ENCODE data around the gene SMARCA2.

SMARCA2 gene

DNA sequence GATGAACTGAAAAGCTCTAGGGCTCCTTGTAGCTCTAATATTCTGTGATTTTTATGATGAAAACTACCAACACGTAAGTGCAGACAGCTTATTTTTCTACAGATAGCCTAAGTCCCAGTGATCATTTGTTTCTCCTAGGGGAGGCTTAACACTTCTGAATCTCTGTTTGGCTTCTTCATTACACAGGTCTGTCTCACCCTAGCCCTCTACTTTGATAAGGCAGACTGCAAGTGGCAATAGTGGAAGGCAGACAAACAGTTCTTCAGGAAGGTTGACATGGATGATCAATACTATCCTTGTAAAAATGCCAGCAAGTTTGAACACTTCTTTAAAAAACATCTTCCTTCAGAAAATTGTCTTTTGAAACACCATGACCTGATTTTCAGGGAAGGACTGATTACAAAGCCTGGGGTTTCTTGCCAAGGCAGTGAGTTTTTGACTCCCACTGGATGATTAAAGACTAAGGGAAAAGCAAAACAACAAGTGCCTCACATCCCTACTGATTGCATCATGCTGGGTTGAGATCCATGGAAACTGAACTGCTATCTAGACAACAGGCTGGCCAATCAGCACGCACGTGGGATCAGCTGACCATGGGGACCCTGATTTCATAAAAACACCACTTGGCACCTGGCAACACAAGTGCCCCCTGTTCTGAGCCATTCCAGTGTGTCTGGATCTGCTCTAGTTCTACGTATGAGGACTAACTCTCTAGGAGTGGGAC, 212.2 kb downstream of the SMARCA2 start:
- DNase-seq: no peak

DNA sequence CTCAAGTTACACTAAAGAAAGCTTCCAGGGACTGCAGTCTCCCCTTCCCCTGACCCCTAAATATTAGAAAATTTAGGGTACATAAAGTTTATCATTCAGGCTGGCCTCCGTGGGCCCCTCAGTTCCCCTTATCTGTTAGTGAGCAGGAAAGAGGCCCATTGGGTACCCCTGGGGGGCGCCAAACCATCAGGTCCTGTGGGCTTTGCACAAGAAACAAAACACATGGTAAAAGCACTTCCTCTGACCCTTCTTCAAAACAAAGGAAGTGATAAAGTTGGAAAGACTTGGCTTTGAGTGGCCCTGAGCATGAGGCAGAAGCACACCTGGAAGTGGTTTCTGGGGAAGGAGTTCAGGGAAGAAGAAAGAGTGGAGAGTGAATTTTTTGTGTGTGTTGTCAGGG, 213.0 kb downstream of the SMARCA2 start:
- peak; percentile 3 for DNase-seq

DNA sequence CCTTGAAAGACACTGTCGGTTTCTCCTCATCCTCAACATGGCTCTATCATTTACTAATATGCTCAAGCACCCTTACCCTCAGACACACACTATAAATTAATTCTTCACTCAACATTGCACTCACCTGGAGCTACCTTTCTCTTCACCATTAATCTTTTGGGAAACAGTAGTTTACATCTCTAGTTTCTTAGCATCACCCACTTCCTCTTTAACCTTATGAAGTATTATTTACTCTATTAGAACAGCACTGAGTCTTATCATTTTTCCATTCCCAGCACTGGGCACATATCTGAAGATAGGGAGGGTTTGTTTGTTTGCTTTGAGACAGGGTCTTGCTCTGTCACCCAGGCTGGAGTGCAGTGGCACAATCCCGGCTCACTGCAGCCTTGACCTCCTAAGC, 213.5 kb downstream of the SMARCA2 start:
- DNase-seq: no peak

DNA sequence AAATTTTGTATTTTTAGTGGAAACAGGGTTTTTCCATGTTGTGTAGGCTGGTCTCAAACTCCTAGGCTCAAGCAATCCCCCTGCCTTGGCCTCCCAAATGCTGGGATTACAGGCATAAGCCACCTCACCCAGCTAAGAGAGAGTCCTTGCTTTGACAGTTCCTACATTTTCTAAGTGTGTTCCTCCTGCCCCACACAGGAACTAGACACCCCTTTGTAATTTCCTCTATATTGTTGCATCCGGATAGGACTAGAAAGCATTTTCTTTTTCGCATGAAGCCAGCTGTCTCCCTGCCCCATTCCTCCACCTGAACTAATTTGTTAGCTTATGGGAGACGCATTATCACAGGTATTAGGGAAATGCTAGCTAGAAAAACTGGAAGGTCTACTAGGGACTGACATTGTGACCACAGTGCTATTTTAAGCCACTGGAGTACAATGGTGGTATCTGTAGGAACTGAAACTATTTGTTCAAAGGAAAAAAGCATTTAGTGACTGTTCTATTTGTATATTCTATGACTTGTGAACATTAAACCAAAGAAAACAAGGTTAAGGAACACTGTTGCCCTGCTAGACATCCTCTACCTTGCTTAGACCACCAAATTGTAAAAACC, 214.1 kb downstream of the SMARCA2 start:
- DNase-seq: no peak

DNA sequence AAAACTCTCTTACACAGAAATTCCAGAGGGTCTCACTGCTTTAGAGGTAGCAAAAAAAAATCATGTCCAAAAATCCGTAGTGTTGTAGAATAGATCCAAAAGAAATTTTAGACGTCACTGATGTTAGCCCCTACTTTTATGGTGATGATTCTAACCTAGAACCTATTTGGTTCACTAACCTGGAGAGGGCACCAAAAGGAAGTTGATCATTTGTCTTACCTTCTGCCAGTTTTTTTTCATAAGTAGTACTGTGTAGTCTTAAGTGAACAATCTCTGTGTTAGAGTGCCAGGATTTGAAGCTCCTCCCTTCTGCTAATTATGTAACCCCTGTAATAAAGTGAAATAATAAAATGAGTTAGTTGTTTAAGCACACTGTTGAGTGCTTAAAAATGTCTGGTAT, 215.2 kb downstream of the SMARCA2 start:
- DNase-seq: no peak

DNA sequence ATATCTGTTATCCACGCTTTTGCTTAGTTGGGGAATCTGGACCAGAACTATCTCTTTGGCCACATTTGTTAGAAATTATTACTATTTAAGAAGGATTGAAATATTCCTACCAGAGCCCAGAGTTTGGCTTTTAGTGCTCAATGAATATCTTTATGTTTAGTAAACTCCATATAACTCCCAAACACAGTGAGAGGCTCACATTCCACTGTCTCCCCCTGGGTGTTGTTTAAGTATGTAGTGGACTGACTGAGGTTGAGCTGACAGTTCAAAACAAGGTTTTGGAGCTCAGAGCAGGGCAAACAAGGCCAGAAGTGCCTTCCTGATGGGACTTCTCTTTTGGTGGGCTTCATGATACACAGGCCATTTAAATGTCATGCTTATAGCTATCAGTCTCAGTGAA, 216.0 kb downstream of the SMARCA2 start:
- no peak for DNase-seq

DNA sequence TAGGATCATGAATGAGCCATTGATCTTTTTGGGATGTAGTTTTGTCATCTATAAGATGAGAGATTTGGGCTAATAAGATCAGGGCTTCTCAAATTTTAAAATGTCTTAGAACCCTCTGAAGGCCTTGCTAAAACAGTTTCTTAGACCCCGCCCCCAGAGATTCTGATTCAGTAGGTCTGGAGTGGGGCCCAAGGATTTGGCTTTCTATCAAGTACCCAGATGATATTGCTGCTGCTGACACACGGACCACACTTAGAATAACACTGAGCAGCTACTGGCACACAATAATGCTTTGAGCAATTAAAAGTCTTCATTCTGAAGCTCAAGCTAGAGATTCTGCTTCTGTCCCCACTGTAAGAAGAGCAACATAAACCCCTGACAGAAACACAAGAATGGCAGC, 216.7 kb downstream of the SMARCA2 start:
- no peak for DNase-seq

DNA sequence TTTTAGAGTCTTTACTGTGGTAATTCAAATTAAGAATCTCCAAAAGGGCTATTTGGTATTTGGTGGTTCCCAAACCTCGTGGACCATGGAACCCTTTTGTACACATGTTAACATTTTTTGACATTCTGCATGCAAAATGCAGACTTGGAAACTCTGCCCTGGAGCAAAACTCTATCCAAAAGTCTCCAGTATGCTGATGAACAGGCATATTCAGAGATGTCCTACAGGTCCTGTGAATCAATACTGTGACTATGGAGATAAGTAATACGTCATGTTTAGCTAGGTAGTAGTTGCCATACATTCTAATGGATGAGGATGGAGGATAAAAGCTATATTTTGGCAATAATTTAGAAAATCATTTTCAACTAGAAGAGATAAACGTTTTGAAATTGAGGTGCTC, 218.1 kb downstream of the SMARCA2 start:
- no peak for DNase-seq

DNA sequence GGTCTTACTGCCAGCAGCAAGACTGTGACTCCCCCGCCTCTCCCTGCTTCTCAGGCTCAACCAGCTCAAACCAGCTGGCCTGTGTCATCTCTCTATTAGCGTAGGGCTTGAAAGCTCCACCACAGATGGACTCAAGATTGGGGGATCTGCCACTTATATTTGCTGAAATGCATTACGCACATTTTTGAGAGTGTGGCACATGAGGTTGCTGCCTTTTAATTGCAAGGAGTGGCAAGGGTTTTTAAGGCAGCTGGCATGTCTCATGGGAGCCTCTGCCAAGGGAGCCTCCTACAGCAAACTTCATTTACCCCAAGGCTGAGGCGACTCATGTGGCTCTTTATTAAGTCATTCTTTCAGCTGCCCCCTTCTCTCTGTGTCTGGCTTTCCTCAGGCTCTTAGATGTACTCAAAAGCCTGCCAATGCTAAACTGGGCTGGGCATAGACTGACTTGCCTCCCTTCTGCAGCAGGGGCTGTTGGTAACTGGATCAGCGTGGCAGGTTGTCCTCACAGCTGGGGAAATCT, 219.3 kb downstream of the SMARCA2 start:
- peak; percentile 29 for DNase-seq

DNA sequence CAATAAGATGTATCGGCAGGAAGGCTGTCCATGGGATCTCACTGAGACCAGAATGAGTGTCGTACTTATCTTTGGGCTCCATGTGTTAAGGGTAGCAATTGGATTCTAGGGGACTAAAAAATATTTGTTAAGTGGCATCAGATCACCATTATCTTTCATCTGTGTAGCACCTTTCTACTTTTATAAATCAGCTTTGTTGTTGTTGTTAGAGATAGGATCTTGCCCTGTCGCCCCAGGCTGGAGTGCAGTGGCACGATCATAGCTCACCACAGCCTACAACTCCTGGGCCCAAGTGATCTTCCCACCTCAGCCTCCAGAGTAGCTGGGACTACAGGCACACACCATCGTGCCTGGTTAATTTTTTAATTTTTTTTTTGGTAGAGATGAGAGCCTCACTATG, 220.5 kb downstream of the SMARCA2 start:
- no peak for DNase-seq

DNA sequence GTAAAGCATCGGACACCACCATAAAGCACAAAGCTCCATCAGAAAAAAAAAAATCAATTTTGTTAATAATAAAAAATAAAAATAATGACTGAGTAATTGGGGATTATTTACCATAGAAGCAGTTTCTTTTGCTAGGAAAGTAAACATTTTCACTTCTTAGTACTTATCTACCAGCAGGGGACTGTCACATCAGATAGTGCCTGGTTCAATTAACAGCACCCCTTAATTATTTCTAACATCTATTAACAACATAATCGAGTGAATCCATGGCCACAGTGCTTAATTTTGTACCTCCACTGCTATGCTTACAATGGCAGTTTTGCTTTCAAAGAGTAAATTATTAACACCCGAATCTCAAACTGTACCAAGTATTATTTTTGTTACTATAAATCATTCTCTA, 221.7 kb downstream of the SMARCA2 start:
- no peak for DNase-seq

DNA sequence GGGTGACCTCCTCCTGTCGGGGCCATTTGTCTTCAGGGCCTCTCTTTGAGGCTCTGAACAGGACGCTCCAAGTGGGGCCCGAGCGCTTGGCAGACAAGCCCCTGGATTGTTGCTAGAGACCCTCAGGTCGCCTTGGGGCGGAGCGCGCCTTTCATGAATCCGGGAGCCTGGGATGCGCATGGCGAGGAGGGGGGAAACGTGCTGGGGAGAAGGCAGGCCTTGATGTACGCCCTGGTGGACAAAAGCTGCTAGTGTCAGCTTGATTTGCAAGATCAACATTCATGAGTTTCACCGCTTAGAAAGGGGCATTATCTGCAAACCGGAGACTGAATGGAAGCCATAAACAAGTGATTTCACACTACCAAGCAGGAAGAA, 226.3 kb downstream of the SMARCA2 start:
- no peak for DNase-seq

DNA sequence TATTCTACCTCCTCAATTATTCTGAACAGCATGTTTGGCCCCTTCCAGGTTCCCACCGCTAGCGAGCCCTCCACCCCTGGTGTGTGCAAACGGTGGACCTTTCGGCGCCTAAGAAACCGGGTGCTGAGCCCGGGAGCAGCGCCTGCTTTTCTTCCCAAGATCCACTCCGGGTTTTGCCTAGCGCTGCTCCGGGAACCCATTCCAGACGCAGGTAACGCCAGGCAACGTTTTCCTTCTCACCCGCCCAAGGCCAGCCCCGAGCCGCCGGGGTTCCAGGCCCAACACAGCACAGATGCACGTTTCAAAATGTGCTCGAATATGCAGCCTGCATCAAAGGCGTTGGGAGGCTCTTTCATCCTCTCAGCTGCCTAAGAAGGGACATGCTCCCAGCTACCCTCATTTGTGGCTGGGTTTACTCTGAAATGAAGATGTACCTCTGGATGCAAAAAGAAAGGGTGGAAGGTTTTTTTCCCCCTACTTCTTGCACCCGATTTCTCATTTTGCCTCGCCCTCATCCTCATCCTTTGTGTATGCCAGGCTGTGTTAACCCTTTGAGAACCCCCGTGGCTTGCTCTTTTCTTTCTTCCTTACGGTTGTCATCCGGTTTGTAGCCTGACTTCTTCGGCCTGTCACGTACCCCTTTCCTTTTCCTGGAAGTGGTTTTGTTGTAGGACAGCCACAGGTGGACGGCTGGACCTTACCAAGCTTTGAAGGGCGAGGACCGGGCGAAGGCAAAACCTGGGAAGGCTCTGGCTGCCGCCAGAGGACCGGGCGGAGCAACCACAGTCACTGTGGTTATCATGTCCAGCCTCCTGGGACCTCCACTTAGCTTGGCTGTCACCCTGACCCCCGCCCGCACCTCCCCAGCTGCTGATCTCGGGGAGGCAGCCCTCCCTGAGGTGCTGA, 226.9 kb downstream of the SMARCA2 start:
- DNase-seq: peak; percentile 94

DNA sequence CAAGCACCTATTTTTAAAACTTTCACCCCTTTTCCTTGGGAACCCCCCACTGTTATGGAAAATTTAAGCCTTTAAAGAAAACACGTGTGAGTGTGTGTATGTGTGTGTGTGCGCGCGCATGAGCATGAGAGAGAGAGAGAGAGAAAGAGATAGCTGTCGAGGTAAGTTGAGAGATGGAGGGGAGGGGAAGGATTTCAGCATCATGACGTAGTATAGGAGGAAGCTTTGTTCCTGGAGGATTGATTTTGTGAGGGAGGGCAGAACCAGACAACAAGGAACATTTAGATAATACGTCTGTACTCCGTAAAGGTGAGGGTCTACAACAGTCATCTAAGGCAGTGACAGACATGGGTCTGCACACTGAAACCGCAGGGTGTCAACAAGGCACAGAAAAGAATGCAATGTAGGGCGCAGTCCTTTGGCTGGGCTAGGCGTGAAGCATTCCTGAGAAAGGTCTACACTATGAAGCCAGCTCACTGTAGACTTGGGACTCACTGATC, 227.7 kb downstream of the SMARCA2 start:
- peak; percentile 79 for DNase-seq
